ENCODE results near the gene ZNF823.
"Not testable (repeated sequence)": the region's sequence is repeated elsewhere in the genome, so short reads cannot be mapped to it uniquely, and the experiment has no call there.

ZNF823 gene

GRCh38 chr19:11738746-11739620 is at the start of gene ZNF823:
ZNF823 (minus strand) TSS chr19:11738946; CDS start chr19:11738819, 127 bp downstream.
- peak; percentile 91 for DNase-seq

GRCh38 chr19:11787536-11787935 is 48.8 kb upstream of the ZNF823 start:
- DNase-seq = no peak

GRCh38 chr19:11784356-11784755 is 45.6 kb upstream of the ZNF823 start:
- no peak for DNase-seq

GRCh38 chr19:11783767-11784166 is 45.0 kb upstream of the ZNF823 start:
- DNase-seq = no peak

- no peak for DNase-seq
Observed at GRCh38 chr19:11781295-11782057, 42.7 kb upstream of the ZNF823 start.

- no peak for DNase-seq
Observed at GRCh38 chr19:11780431-11781020, 41.8 kb upstream of the ZNF823 start.

GRCh38 chr19:11776669-11777068 is 37.9 kb upstream of the ZNF823 start:
- DNase-seq = not testable (repeated sequence)

GRCh38 chr19:11771520-11771919 is 32.8 kb upstream of the ZNF823 start:
- DNase-seq = not testable (repeated sequence)

GRCh38 chr19:11769995-11770394 is 31.2 kb upstream of the ZNF823 start:
- no peak for DNase-seq

GRCh38 chr19:11767633-11768133 is 28.9 kb upstream of the ZNF823 start:
- no peak for DNase-seq

GRCh38 chr19:11766597-11767591 is 28.1 kb upstream of the ZNF823 start, which contains the start of gene ZNF441:
ZNF441 (plus strand) TSS chr19:11767000; CDS start chr19:11767194, 194 bp downstream.
- DNase-seq = peak; percentile 30

- no peak for DNase-seq
Observed at GRCh38 chr19:11763611-11764010, 24.9 kb upstream of the ZNF823 start.

GRCh38 chr19:11763117-11763516 is 24.4 kb upstream of the ZNF823 start:
- no peak for DNase-seq

GRCh38 chr19:11759805-11760204 is 21.1 kb upstream of the ZNF823 start:
- no peak for DNase-seq

- DNase-seq = no peak
Observed at GRCh38 chr19:11756965-11757364, 18.2 kb upstream of the ZNF823 start.

- no peak for DNase-seq
Observed at GRCh38 chr19:11754663-11755062, 15.9 kb upstream of the ZNF823 start.

- no peak for DNase-seq
Observed at GRCh38 chr19:11752244-11752736, 13.5 kb upstream of the ZNF823 start.

- no peak for DNase-seq
Observed at GRCh38 chr19:11749751-11750150, 11.0 kb upstream of the ZNF823 start.

GRCh38 chr19:11747277-11747676 is 8.5 kb upstream of the ZNF823 start:
- DNase-seq = no peak

- no peak for DNase-seq
Observed at GRCh38 chr19:11745869-11746268, 7.1 kb upstream of the ZNF823 start.

- DNase-seq = no peak
Observed at GRCh38 chr19:11737964-11738745, 591 bp downstream of the ZNF823 start.
